HG03066 (cell line): ENCODE data around the gene DHDH.
"Not testable (repeated sequence)": the region's sequence is repeated elsewhere in the genome, so short reads cannot be mapped to it uniquely, and the experiment has no call there.

Experiments used
- ATAC-seq: cut with Tn5 transposase; IDR thresholded peaks from one replicate; pipeline ENCODE4 v1.9.1; 2021; ENCODE audit warnings: low read depth; ENCODE audit not compliant: unreplicated experiment

The DHDH gene

GRCh38 chr19:48914181-48914580 is 19.3 kb upstream of the DHDH start:
- no peak for ATAC-seq

GRCh38 chr19:48915757-48916156 is 17.7 kb upstream of the DHDH start:
- ATAC-seq: no peak

GRCh38 chr19:48918071-48918470 is 15.4 kb upstream of the DHDH start:
- ATAC-seq: no peak

- no peak for ATAC-seq
These were observed 14.7 kb upstream of the DHDH start for GRCh38 chr19:48918801-48919247.

GRCh38 chr19:48919271-48919670 is 14.2 kb upstream of the DHDH start:
- ATAC-seq: not testable (repeated sequence)

- ATAC-seq: no peak
These were observed 12.6 kb upstream of the DHDH start for GRCh38 chr19:48920949-48921348.

- ATAC-seq: no peak
These were observed 11.6 kb upstream of the DHDH start for GRCh38 chr19:48921721-48922500.

GRCh38 chr19:48922548-48923490 is 10.7 kb upstream of the DHDH start:
- ATAC-seq: no peak

- no peak for ATAC-seq
These were observed 8.2 kb upstream of the DHDH start for GRCh38 chr19:48925240-48925843.

- not testable (repeated sequence) for ATAC-seq
These were observed 7.6 kb upstream of the DHDH start for GRCh38 chr19:48925890-48926289.

- no peak for ATAC-seq
These were observed 6.6 kb upstream of the DHDH start for GRCh38 chr19:48926909-48927308.

- not testable (repeated sequence) for ATAC-seq
These were observed 5.8 kb upstream of the DHDH start for GRCh38 chr19:48927692-48928091.

- ATAC-seq: no peak
These were observed 5.1 kb upstream of the DHDH start for GRCh38 chr19:48928164-48929025.

GRCh38 chr19:48934837-48935236 is 1.3 kb downstream of the DHDH start:
- no peak for ATAC-seq

- no peak for ATAC-seq
These were observed 2.4 kb downstream of the DHDH start for GRCh38 chr19:48935864-48936263.

- ATAC-seq: no peak
These were observed 4.8 kb downstream of the DHDH start for GRCh38 chr19:48938256-48938655.

GRCh38 chr19:48940902-48941301 is 7.4 kb downstream of the DHDH start:
- no peak for ATAC-seq

- no peak for ATAC-seq
These were observed 9.6 kb downstream of the DHDH start for GRCh38 chr19:48943081-48943480.

GRCh38 chr19:48945415-48945814 is 11.9 kb downstream of the DHDH start:
- ATAC-seq: no peak

- ATAC-seq: no peak
These were observed 12.3 kb downstream of the DHDH start for GRCh38 chr19:48945817-48946216.
